ENCODE data around the gene RBM47.
"Not testable (repeated sequence)": the region's sequence is repeated elsewhere in the genome, so short reads cannot be mapped to it uniquely, and the experiment has no call there.

RBM47 gene

DNA sequence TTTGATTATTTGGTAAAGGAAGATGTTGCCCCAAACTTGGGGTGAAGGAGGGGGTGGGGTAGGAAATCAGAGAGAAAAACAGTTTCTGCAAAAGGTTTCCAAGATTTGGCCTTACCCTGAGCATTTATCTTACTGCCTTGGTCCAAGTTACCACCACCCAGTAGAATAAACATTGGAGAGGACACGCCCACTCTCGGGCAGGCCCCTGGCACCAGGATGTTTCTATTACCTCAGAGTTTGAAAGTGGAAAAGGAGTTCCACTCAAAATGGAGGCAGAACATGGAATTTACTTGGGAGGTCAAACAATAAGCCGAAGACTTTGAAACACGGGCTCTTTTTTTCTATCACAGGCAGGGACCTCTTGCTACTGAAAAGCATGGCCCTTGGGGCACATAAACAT is 180.8 kb downstream of the RBM47 start:
- POLR2A ChIA-PET, result no interaction called here
- CTCF ChIA-PET, result no interaction called here
- TF ChIP-seq SP1 (IDR thresholded peaks at IDR 0.05) (no peak), ZNF384 (IDR thresholded peaks at IDR 0.05) (no peak), NFRKB (IDR thresholded peaks at IDR 0.05) (no peak), HDGF (IDR thresholded peaks at IDR 0.05; ENCODE audit: borderline replicate concordance) (no peak), SUZ12 (IDR thresholded peaks at IDR 0.05) (no peak), L3MBTL2 (conservative IDR thresholded peaks at IDR 0.05) (no peak), FOXA1 (IDR thresholded peaks at IDR 0.05) (no peak), ARNT (IDR thresholded peaks at IDR 0.05) (no peak), BHLHE40 (IDR thresholded peaks at IDR 0.05; ENCODE audit: borderline replicate concordance) (no peak), FOXK2 (IDR thresholded peaks at IDR 0.05) (no peak), FOXM1 (IDR thresholded peaks at IDR 0.05; ENCODE audit: borderline replicate concordance) (no peak), LEF1 (IDR thresholded peaks at IDR 0.05; ENCODE audit: borderline replicate concordance) (no peak), CTBP1 (IDR thresholded peaks at IDR 0.05; ENCODE audit: borderline replicate concordance) (no peak), TARDBP (IDR thresholded peaks at IDR 0.05) (no peak), ELF4 (IDR thresholded peaks at IDR 0.05) (no peak)
- TF ChIP-seq, protein P1, sequence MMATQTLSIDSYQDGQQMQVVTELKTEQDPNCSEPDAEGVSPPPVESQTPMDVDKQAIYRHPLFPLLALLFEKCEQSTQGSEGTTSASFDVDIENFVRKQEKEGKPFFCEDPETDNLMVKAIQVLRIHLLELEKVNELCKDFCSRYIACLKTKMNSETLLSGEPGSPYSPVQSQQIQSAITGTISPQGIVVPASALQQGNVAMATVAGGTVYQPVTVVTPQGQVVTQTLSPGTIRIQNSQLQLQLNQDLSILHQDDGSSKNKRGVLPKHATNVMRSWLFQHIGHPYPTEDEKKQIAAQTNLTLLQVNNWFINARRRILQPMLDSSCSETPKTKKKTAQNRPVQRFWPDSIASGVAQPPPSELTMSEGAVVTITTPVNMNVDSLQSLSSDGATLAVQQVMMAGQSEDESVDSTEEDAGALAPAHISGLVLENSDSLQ (IDR thresholded peaks at IDR 0.05), result no peak
- no peak for DNase-seq (ENCODE audit: extremely low spot score)

DNA sequence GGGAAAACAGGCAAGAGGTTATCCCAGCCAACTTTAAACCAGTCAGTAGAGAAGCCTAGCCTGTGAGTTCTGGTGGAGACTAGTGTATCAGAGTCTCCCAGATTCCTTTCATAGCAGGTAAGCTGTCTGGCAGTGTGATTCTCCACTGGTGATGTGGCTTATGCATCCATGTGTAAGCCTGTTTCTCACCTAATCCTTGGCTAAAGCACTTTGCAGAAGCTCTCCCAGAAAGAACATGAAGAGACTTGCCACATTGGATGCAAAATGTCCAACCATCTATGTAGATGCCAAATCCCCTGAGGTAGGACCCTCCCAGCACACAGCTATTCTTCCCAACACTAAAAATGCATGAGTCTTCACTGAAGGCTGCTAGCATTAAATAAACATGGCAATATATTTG is 182.8 kb downstream of the RBM47 start:
- POLR2A ChIA-PET, result no interaction called here
- CTCF ChIA-PET, result interaction anchor here (0.6 kb wide), 1 partner anchor 7 kb away, joined by 3 read pairs; no protein-coding TSS in a partner anchor
- TF ChIP-seq NFRKB (IDR thresholded peaks at IDR 0.05) (no peak), CTBP1 (IDR thresholded peaks at IDR 0.05; ENCODE audit: borderline replicate concordance) (no peak), SP1 (IDR thresholded peaks at IDR 0.05) (no peak), L3MBTL2 (conservative IDR thresholded peaks at IDR 0.05) (no peak)
- DNase-seq (ENCODE audit: extremely low spot score), result no peak

DNA sequence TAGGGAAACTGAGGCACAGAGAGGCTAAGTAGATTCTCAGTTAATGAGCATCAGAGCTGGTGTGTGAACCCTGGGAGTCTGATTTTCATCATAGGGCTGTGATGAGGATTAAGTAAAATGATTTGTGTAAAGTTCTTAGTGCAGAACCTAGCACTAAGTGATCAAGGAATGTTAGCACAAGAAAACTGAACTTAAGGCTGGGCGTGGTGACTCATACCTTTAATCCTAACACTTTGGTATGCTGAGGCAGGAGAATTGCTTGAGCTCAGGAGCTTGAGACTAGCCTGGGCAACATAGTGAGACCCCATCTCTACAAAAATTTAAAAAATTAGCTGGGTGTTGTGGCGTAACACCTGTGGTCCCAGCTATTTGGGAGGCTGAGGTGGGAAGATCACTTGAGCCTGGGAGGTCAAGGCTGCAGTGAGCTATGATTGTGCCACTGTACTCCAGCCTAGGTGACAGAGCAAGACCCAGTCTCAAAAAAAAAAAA is 183.4 kb downstream of the RBM47 start:
- DNase-seq (ENCODE audit: extremely low spot score); POLR2A ChIA-PET; CTCF ChIA-PET: not testable (repeated sequence)

DNA sequence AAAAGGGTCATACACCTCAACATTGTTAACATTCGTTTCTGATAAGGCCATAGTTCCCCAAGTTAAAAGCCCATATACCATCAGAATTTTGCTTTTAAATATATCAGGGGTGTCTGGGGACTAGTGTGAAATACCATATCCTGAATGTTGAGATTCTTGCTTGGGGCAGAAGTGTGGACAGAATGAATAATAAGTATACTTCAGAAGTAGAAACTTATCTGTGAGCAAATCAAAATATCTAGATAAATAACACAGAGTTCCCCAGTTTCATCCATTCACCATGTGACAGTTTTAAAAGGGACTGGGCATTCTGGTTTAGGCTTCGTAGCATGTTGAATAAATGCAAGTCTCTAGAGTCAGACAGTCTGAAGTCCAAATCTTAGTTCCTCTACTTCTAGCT is 184.0 kb downstream of the RBM47 start:
- TF ChIP-seq L3MBTL2 (conservative IDR thresholded peaks at IDR 0.05), result no peak
- TF ChIP-seq BHLHE40 (IDR thresholded peaks at IDR 0.05; ENCODE audit: borderline replicate concordance), result no peak
- TF ChIP-seq HDGF (IDR thresholded peaks at IDR 0.05; ENCODE audit: borderline replicate concordance), result no peak
- no peak for TF ChIP-seq SUZ12 (IDR thresholded peaks at IDR 0.05)
- DNase-seq (ENCODE audit: extremely low spot score), result no peak
- ChIA-PET POLR2A (no interaction called here), CTCF (no interaction called here)

DNA sequence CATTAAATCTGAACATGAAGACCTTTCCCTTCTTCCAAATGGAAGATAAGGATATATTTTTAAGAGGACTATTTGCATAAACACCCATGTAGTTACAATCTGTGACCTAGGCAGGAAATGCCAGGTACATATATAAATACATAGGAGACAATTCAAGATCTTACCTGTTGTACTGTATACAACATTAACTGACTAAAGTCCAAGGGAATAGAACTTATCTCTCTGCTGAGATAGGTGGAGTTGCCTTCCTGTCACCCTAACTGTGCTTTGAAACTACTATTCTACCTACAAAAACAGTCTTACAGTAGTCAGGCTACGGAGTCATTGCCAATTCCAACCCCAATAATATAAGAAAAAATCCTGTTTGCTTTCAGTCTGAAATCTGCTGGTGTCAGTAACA is 188.2 kb downstream of the RBM47 start:
- DNase-seq (ENCODE audit: extremely low spot score), result no peak
- POLR2A ChIA-PET, result no interaction called here
- TF ChIP-seq HDGF (IDR thresholded peaks at IDR 0.05; ENCODE audit: borderline replicate concordance) (no peak), FOXK2 (IDR thresholded peaks at IDR 0.05) (no peak), TARDBP (IDR thresholded peaks at IDR 0.05) (no peak)
- CTCF ChIA-PET, result no interaction called here

DNA sequence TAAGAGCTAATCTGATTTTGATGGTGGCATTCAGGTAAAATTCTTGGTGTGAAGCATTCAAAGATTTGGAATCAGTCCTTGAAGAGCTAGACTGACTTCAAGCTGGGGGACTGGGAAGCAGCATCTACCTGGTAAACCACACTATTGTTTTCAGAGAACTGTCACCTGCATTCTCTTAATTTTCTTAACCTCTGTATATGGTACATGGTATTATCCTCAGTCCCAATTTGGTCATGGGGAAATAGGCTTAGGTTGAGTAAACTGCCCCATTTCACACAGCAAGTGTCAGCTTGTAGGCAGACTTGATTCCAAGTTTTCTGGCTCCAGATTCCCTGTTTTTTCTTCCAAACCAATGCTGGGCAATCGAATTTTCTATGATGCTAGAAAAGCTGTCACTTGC is 190.1 kb downstream of the RBM47 start:
- CTCF ChIA-PET, result interaction anchor here (0.7 kb wide), 1 partner anchor 8 kb away, joined by 3 read pairs; no protein-coding TSS in a partner anchor
- POLR2A ChIA-PET, result no interaction called here
- no peak for TF ChIP-seq SUZ12 (IDR thresholded peaks at IDR 0.05)
- TF ChIP-seq, protein P1 (IDR thresholded peaks at IDR 0.05), result no peak
- no peak for TF ChIP-seq FOXK2 (IDR thresholded peaks at IDR 0.05)
- TF ChIP-seq SP1 (IDR thresholded peaks at IDR 0.05), result no peak
- no peak for TF ChIP-seq FOXM1 (IDR thresholded peaks at IDR 0.05; ENCODE audit: borderline replicate concordance)
- no peak for TF ChIP-seq FOXA1 (IDR thresholded peaks at IDR 0.05)
- no peak for TF ChIP-seq HDGF (IDR thresholded peaks at IDR 0.05; ENCODE audit: borderline replicate concordance)
- DNase-seq (ENCODE audit: extremely low spot score), result no peak

DNA sequence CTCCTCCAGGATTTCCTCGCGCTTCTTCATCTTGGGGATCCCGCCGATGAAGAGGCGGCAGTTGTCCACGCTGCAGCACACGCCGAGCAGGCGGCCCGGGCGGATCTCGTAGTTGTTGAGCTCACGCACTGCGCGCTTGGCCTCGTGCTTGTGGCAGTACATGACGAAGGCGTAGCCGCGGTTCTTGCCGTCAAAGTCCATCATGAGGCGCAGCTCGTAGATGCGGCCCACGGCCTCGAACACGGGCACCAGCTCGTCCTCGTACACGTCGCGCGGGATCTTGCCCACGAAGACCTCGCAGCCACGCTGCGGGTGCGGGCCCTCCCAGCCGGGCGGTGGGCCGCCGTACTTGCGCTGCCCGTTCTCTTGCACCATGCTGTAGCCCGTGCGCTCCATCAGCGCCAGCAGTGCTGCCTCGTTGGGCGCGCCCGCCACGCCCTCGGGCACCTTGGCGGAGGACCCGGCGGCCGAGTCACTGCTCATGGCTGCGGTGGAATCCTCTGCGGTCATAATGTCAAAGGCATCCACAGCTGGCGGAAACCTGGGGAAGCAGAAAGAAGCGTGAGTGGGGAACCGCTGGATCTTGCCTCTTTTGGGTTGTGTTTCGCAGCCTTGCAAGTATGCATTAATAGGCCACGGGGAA is 191.2 kb downstream of the RBM47 start:
- no peak for DNase-seq (ENCODE audit: extremely low spot score)
- CTCF ChIA-PET, result no interaction called here
- POLR2A ChIA-PET, result no interaction called here
- TF ChIP-seq SUZ12 (IDR thresholded peaks at IDR 0.05), result no peak
- TF ChIP-seq ARNT (IDR thresholded peaks at IDR 0.05), result no peak
- no peak for TF ChIP-seq CTBP1 (IDR thresholded peaks at IDR 0.05; ENCODE audit: borderline replicate concordance)
- no peak for TF ChIP-seq FOXA1 (IDR thresholded peaks at IDR 0.05)
- no peak for TF ChIP-seq FOXK2 (IDR thresholded peaks at IDR 0.05)
- no peak for TF ChIP-seq L3MBTL2 (conservative IDR thresholded peaks at IDR 0.05)
- TF ChIP-seq BHLHE40 (IDR thresholded peaks at IDR 0.05; ENCODE audit: borderline replicate concordance), result no peak
- no peak for TF ChIP-seq TARDBP (IDR thresholded peaks at IDR 0.05)
- TF ChIP-seq ELF4 (IDR thresholded peaks at IDR 0.05), result no peak

DNA sequence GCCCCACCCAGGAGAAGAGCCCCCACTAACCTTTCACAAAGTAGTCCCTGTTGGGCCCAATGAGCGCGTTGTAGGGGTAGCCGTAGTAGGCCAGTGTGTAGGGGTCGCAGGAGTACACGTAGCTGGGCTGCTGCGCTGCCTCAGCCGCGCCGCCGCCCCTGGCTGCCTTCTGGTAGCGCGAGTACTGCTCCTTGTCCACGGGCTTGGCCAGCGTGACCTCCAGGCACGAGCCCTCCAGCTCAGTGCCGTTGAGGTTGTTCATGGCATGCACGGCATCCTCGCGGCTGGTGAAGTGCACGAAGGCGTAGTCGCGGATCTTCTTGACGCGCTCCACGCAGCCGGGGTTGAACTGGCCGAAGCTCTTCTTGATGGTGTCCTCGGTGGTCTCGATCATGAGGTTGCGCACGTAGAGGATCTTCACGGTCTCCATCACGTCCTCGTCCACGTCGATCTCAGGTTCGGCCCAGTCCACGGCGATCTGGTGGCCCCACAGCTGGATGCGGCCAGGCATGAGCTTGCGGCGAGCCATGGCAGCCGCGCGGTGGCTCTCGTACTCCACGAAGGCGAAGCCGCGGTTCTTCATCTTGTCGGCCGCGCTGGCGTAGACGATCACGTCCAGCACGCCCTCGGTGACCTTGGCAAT is 191.8 kb downstream of the RBM47 start:
- CTCF ChIA-PET, result no interaction called here
- DNase-seq (ENCODE audit: extremely low spot score), result no peak
- TF ChIP-seq FOXM1 (IDR thresholded peaks at IDR 0.05; ENCODE audit: borderline replicate concordance), result no peak
- TF ChIP-seq TARDBP (IDR thresholded peaks at IDR 0.05), result no peak
- TF ChIP-seq BHLHE40 (IDR thresholded peaks at IDR 0.05; ENCODE audit: borderline replicate concordance), result no peak
- no peak for TF ChIP-seq ARNT (IDR thresholded peaks at IDR 0.05)
- TF ChIP-seq FOXA1 (IDR thresholded peaks at IDR 0.05), result no peak
- TF ChIP-seq ZNF384 (IDR thresholded peaks at IDR 0.05), result no peak
- no peak for TF ChIP-seq CTBP1 (IDR thresholded peaks at IDR 0.05; ENCODE audit: borderline replicate concordance)
- no peak for TF ChIP-seq SUZ12 (IDR thresholded peaks at IDR 0.05)
- no peak for TF ChIP-seq L3MBTL2 (conservative IDR thresholded peaks at IDR 0.05)
- no peak for TF ChIP-seq FOXK2 (IDR thresholded peaks at IDR 0.05)
- TF ChIP-seq ELF4 (IDR thresholded peaks at IDR 0.05), result no peak
- no peak for TF ChIP-seq HDGF (IDR thresholded peaks at IDR 0.05; ENCODE audit: borderline replicate concordance)
- TF ChIP-seq NFRKB (IDR thresholded peaks at IDR 0.05), result no peak
- TF ChIP-seq SP1 (IDR thresholded peaks at IDR 0.05), result no peak
- TF ChIP-seq, protein P1 (IDR thresholded peaks at IDR 0.05), result no peak
- no peak for TF ChIP-seq LEF1 (IDR thresholded peaks at IDR 0.05; ENCODE audit: borderline replicate concordance)
- POLR2A ChIA-PET, result no interaction called here

DNA sequence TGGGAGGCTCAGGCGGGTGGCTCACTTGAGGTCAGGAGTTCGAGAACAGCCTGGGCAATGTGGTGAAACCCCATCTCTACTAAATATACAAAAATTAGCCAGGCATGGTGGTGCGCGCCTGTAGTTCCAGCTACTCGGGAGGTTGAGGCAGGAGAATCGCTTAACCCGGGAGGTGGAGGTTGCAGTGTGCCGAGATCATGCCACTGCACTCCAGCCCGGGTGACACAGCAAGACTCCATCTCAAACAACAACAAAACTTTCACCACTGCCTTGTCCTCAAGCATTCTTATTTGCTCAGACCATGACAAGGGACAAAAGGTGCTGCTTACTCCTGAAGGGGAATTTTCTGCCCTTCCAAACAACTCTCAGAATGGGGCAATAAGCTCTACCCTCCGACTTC is 194.4 kb downstream of the RBM47 start:
- POLR2A ChIA-PET; DNase-seq (ENCODE audit: extremely low spot score): not testable (repeated sequence)
- CTCF ChIA-PET, result interaction anchor here (0.7 kb wide), 1 partner anchor 119 kb away, joined by 4 read pairs; no protein-coding TSS in a partner anchor
